HG03175 (cell line): ENCODE results near the gene MARK1.

Experiments
- ATAC-seq: cut with Tn5 transposase; IDR thresholded peaks from one replicate; pipeline ENCODE4 v1.9.1; 2021; ENCODE audit warnings: mild to moderate bottlenecking, moderate library complexity; ENCODE audit not compliant: unreplicated experiment

MARK1 gene

GRCh38 chr1:220528679-220529501, 954 bp downstream of the MARK1 start:
- no peak for ATAC-seq

- no peak for ATAC-seq
Observed at GRCh38 chr1:220529521-220530020, 1.6 kb downstream of the MARK1 start.

- ATAC-seq, result no peak
Observed at GRCh38 chr1:220533504-220534109, 5.7 kb downstream of the MARK1 start.

- ATAC-seq, result no peak
Observed at GRCh38 chr1:220544901-220545303, 17.0 kb downstream of the MARK1 start.

GRCh38 chr1:220550811-220551399, 23.0 kb downstream of the MARK1 start:
- ATAC-seq, result no peak

- no peak for ATAC-seq
Observed at GRCh38 chr1:220551718-220552117, 23.8 kb downstream of the MARK1 start.

GRCh38 chr1:220552672-220553260, 24.8 kb downstream of the MARK1 start:
- no peak for ATAC-seq

- no peak for ATAC-seq
Observed at GRCh38 chr1:220556641-220557040, 28.7 kb downstream of the MARK1 start.

GRCh38 chr1:220563564-220563963, 35.6 kb downstream of the MARK1 start:
- ATAC-seq, result no peak

- no peak for ATAC-seq
Observed at GRCh38 chr1:220564216-220564615, 36.3 kb downstream of the MARK1 start.

GRCh38 chr1:220565670-220566069, 37.7 kb downstream of the MARK1 start:
- ATAC-seq, result no peak

GRCh38 chr1:220566869-220567268, 38.9 kb downstream of the MARK1 start:
- no peak for ATAC-seq

GRCh38 chr1:220572416-220572815, 44.5 kb downstream of the MARK1 start:
- ATAC-seq, result no peak

- ATAC-seq, result no peak
Observed at GRCh38 chr1:220573836-220574235, 45.9 kb downstream of the MARK1 start.

- ATAC-seq, result no peak
Observed at GRCh38 chr1:220575718-220576497, 48.0 kb downstream of the MARK1 start.

GRCh38 chr1:220577926-220578325, 50.0 kb downstream of the MARK1 start:
- ATAC-seq, result no peak

- no peak for ATAC-seq
Observed at GRCh38 chr1:220579317-220579716, 51.4 kb downstream of the MARK1 start.

GRCh38 chr1:220592714-220593113, 64.8 kb downstream of the MARK1 start:
- no peak for ATAC-seq

- ATAC-seq, result no peak
Observed at GRCh38 chr1:220594356-220594755, 66.4 kb downstream of the MARK1 start.

GRCh38 chr1:220595179-220595578, 67.2 kb downstream of the MARK1 start:
- no peak for ATAC-seq

GRCh38 chr1:220604926-220605325, 77.0 kb downstream of the MARK1 start:
- ATAC-seq, result no peak
